Kidney glomerular epithelial cell (primary cell): ENCODE data around the gene NPAS1.

Source experiments
- DNase-seq: peaks from one replicate; lab custom pipeline; 2025; lab: John Stamatoyannopoulos, UW

Gene NPAS1

GRCh38 chr19:47020992-47021496, 1.4 kb downstream of the NPAS1 start:
- no peak for DNase-seq

- DNase-seq = no peak
These were observed 2.0 kb downstream of the NPAS1 start for GRCh38 chr19:47021536-47022139.

GRCh38 chr19:47022140-47022536, 2.5 kb downstream of the NPAS1 start:
- no peak for DNase-seq

GRCh38 chr19:47022541-47023447, 3.2 kb downstream of the NPAS1 start:
- no peak for DNase-seq

GRCh38 chr19:47023448-47023794, 3.8 kb downstream of the NPAS1 start:
- no peak for DNase-seq

GRCh38 chr19:47024502-47024901, 4.9 kb downstream of the NPAS1 start:
- DNase-seq = no peak

GRCh38 chr19:47026156-47026555, 6.5 kb downstream of the NPAS1 start:
- no peak for DNase-seq

- no peak for DNase-seq
These were observed 7.3 kb downstream of the NPAS1 start for GRCh38 chr19:47026889-47027288.

GRCh38 chr19:47027586-47028088, 8.0 kb downstream of the NPAS1 start:
- no peak for DNase-seq

- no peak for DNase-seq
These were observed 8.6 kb downstream of the NPAS1 start for GRCh38 chr19:47028195-47028601.

GRCh38 chr19:47032171-47032811, 12.7 kb downstream of the NPAS1 start:
- DNase-seq = no peak

GRCh38 chr19:47035127-47036096, 15.8 kb downstream of the NPAS1 start:
- peak; percentile 92 for DNase-seq

- no peak for DNase-seq
These were observed 16.5 kb downstream of the NPAS1 start for GRCh38 chr19:47036097-47036651.

- no peak for DNase-seq
These were observed 18.1 kb downstream of the NPAS1 start for GRCh38 chr19:47037766-47038165.

GRCh38 chr19:47039239-47039874, 19.7 kb downstream of the NPAS1 start:
- no peak for DNase-seq

- DNase-seq = no peak
These were observed 21.2 kb downstream of the NPAS1 start for GRCh38 chr19:47040869-47041268.

- no peak for DNase-seq
These were observed 25.6 kb downstream of the NPAS1 start for GRCh38 chr19:47044946-47045866.

GRCh38 chr19:47045867-47046470, 26.3 kb downstream of the NPAS1 start:
- DNase-seq = no peak

- no peak for DNase-seq
These were observed 27.7 kb downstream of the NPAS1 start for GRCh38 chr19:47047272-47047762.
